ENCODE results near the gene RHBDL1.

The RHBDL1 gene

GRCh38 chr16:658679-659571 is 16.5 kb upstream of the RHBDL1 start:
- DNase-seq: peak; percentile 52

- no peak for DNase-seq
Measured at GRCh38 chr16:659618-660017, 15.9 kb upstream of the RHBDL1 start.

DNA sequence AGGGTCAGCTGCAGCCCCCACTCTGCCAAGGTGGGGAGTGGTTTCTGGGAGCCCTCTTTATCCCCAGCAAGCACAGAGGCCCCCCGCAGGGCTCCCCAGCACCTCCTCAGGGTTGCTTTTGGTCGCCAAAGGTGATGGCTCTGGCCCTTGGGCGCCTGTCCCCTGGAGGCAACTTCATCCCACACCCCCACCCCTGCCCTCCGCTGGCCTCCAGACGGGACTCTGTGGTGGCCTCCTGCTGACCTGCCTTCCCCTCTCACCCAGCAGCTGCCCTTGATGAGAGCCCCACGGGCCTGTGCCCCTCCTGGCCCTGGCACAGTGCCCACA is 15.4 kb upstream of the RHBDL1 start:
- DNase-seq: peak; percentile 53

- DNase-seq: peak; percentile 85
Measured at GRCh38 chr16:660459-661183, 14.8 kb upstream of the RHBDL1 start.

GRCh38 chr16:661184-661821 is 14.2 kb upstream of the RHBDL1 start:
- no peak for DNase-seq

GRCh38 chr16:662095-662494 is 13.4 kb upstream of the RHBDL1 start:
- DNase-seq: no peak

DNA sequence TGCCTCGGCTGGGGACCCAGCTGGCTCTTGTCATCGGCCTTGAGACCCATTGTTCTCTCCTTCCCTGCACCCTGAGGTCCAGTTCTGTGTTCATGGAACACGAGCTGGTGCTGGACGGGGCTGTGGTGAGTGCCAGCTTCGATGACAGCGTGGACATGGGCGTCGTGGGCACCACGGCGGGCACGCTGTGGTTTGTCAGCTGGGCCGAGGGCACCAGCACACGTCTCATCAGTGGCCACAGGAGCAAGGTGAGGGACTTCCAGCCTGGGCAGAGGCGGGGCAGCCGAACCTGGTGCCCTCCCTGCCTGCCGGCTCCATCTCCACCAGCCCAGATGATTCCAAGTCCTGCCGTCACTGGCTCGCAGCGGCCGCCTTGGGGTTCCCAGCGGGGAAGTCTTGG is 12.9 kb upstream of the RHBDL1 start:
- no peak for DNase-seq

- DNase-seq: no peak
Measured at GRCh38 chr16:666572-666971, 8.9 kb upstream of the RHBDL1 start.

DNA sequence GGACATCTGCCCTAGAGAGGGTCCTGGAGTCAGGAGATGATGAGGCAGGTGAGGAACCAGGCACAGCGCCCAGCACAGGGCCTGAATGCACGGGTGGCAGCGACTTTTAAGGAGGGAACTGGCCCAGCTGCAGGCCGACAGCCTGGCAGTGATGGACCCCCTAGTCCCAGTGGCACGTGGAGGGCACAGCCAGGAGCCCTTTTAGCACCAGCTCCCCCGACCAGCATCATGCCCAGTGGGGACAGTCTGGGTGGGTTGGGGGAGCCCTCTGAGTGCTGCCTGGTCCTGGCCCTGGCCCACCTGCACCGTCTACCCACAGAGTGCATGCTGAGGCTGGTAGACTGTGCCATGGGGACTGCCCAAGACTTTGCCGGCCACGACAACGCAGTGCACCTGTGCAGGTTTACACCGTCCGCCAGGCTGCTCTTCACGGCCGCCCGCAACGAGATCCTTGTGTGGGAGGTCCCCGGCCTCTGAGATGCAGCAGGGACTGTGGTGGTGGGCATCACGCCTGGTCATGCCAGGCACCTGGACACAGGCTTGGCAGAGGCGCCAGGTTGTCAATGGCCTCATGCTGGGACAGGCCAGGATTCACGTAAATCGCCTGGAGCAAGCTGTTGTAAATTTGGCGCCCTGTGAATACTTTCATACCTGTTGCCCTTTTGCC is 8.2 kb upstream of the RHBDL1 start:
- DNase-seq: no peak

DNA sequence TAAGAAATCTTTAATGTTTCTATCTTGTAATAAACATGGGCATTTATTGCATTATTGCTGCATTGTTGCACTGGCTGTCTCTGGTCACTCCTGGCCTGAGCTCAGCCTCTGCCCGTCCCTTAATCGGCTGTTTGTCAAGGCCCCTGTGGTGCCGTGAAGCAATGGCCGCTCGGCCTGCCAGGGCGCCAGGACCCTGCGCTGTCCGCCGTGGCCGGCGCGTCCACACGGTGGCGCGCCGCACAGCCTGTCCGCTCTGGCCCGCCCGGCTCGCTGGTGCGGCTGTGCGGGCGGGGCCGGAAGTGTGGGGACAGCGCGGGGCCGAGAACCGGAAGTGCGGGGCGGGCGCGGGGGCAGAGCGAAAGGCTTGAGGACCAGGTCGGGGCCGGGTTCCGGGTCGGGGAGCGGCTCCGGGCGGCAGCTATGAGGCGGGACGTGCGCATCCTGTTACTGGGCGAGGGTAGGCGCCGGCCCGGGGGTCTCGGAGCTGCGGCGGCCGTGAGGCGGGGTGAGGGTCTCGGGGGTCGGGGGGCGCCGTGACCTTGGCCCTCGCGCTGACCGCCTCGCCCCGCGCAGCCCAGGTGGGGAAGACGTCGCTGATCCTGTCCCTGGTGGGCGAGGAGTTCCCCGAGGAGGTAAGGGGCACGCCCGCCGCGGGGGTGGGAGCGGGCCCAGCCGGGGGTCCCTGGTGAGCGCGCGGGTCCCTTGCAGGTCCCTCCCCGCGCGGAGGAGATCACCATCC is 7.5 kb upstream of the RHBDL1 start, which contains the start of gene RHOT2:
RHOT2 (plus strand) TSS at position 353 of the 739 bp plus-strand sequence; CDS start at position 421, 68 bp downstream.
- DNase-seq: peak; percentile 97

DNA sequence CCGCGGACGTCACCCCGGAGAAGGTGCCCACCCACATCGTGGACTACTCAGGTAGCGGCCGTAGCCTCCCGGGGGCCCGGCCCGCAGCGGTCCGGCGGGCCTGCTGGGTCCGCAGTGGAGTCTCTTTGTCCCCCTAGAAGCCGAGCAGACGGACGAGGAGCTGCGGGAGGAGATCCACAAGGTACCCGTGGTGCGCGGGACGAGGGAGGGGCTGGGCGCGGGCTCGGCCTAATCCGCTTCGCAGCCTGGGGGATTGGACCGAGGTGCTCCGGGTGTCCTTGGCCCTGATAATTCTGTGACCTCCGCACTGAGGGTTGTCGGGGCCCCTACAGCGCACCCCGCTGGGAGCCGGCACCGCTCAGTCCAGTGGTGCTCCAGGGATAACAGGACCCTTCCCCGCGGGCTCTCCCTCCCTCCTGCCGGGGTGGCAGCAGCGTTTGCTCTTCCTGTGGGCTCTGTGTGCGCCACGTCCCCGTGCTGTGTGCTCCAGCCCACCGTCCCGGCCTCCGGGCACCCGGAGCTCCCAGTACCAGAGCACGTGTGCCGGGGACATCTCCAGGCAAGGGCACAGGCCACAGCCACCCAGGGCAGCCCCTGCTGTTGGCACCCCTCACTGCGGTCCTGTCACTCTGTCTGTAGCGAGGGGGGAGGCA is 6.8 kb upstream of the RHBDL1 start:
- no peak for DNase-seq

DNA sequence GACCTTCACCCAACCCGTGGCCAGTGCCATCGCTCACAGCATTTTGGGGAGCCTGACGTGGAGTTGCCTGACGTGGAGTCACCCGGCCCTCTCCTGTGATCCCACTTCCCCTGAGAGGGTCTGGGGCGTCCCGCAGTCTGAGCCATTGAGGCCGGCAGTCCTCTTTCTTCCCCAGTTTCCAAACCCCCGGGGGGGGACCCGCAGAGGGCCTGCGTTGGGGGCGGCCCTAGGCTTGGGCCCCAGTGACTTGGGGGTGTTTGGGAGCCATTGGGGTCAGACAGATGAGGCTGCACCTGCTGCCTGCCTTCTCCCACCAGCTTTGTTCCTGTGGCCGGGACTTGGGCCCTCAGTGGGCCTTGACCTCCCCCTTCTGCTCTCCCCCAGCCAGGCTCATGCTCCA is 5.8 kb upstream of the RHBDL1 start:
- DNase-seq: no peak

DNA sequence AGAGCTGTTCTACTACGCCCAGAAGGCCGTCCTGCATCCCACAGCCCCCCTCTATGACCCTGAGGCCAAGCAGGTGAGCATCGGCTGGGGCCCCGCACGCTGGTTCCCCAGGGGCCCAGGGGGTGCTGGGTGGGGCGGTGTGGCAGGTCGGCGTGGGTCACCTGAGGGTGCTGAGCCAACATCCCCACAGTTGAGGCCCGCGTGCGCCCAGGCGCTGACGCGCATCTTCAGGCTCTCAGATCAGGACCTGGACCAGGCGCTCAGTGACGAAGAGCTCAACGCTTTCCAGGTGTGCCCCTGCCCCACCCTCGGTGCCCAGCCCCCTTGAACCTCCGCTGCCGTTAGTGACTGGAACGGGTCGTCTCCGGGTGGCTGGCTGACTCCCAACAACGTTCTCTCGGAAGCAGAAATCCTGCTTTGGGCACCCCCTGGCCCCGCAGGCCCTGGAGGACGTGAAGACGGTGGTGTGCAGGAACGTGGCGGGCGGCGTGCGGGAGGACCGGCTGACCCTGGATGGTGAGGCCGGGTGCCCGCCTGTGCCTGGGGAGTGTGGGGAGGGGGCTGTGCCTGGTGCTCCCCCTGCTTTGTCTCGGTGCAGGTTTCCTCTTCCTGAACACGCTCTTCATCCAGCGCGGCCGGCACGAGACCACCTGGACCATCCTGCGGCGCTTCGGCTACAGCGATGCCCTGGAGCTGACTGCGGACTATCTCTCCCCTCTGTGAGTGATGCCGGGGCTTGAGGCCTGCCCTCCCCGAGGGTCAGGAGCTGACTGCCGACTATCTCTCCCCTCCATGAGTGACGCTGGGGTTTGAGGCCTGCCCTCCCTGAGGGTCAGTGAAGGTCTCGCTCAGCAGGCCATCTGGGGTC is 4.8 kb upstream of the RHBDL1 start:
- no peak for DNase-seq

- no peak for DNase-seq
Measured at GRCh38 chr16:671353-672131, 3.9 kb upstream of the RHBDL1 start.

GRCh38 chr16:672371-672770 is 3.1 kb upstream of the RHBDL1 start:
- DNase-seq: no peak

DNA sequence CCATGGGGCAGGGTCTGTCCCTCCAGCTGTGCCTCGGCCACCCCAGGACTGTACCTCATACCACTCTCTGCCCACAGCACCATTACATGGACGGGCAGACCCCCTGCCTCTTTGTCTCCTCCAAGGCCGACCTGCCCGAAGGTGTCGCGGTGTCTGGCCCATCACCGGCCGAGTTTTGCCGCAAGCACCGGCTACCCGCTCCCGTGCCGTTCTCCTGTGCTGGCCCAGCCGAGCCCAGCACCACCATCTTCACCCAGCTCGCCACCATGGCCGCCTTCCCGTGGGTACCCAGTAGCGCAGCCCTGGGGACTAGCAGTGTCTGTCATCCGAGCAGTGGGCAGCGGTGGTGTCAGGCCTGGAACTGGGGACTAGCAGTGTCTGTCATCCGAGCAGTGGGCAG is 2.6 kb upstream of the RHBDL1 start:
- DNase-seq: no peak

DNA sequence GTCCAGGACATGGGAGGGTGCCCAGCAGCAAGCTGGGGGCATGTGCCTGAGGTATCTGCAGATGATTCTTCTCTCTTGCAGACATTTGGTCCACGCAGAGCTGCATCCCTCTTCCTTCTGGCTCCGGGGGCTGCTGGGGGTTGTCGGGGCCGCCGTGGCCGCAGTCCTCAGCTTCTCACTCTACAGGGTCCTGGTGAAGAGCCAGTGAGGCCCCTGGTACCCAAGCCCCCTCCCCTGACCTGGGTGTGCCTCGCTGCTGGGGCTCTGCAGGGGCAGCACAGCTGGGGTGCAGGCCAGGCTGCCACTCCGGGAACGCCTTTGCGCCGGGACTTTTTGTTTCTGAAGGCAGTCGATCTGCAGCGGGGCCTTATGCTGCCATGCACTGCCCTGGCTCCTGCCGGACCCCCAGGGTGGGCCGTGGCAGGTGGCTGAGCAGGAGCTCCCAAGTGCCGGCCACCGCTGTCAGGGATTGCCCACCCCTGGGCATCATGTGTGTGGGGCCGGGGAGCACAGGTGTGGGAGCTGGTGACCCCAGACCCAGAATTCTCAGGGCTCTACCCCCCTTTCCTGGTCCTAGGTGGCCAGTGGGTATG is 2.0 kb upstream of the RHBDL1 start:
- DNase-seq: no peak

DNA sequence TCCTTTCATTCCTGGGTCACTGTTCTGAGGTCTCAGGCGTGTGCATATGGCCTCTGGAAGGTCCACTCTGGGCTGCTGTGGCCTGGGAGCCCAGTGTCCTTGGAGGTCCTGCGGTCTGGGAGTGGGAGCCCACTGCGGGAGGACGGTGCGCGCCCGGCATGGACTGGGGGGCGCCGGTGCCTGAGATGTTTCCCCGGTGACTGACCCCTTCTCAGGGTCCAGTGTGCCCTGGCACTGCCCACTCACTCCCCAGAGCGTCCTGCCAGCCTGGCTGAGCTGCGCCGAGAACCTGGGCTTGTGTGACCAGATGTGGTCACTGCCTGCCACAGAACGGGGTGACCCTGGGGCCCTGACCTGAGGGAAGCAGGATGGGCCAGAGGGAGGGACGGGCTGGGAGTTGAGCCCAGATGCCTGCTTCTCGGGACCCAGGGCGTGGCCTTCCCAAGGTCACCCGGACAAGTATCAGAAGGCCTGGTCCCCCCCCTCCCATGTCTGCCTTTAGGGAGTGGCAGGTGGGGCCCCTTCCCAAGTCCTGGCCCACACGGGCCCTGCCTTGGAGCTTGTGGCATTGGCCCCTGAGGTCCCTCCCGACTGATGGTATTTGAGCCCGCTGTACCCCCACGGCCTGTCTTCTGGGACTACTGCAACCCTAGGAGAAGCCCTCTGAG is 1.1 kb upstream of the RHBDL1 start:
- no peak for DNase-seq
